ENCODE results near the gene P2RX3.
"Not testable (repeated sequence)": the region's sequence is repeated elsewhere in the genome, so short reads cannot be mapped to it uniquely, and the experiment has no call there.

P2RX3 gene

DNA sequence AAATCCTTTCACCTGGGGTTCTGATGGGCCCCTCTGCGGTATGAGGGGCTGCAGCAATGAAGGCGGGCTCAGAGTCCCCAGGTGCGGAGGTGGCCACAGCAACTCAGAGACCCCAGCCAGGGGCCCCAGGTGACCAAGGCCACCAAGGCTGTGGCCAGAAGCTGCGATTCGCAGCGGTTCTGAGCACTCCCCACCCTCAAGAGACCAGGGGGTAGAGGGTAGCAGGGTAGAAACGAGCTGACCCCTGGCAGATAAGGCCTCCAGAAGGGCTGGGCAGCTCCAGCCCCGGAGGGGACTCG, 14.3 kb upstream of the P2RX3 start:
- H3K27ac ChIP-seq, result peak overlapping the region; percentile 99
- no peak for DNase-seq (ENCODE audit: low read depth, low spot score)

- peak overlapping the region; percentile 99 for H3K27ac ChIP-seq
- no peak for DNase-seq (ENCODE audit: low read depth, low spot score)
These were observed 13.8 kb upstream of the P2RX3 start for GRCh38 chr11:57324154-57324885.

- DNase-seq (ENCODE audit: low read depth, low spot score), result peak; percentile 88
- peak within 1 kb of the TSS; percentile 99 for H3K27ac ChIP-seq
These were observed 13.0 kb upstream of the P2RX3 start, which contains the start of gene TNKS1BP1 for GRCh38 chr11:57324886-57325734. Gene TNKS1BP1 (minus strand): TSS chr11:57324952. CDS start chr11:57321885, 3,067 bp downstream.

- no peak for DNase-seq (ENCODE audit: low read depth, low spot score)
- H3K27ac ChIP-seq, result peak overlapping the region; percentile 99
These were observed 12.5 kb upstream of the P2RX3 start for GRCh38 chr11:57325735-57326048.

GRCh38 chr11:57327721-57328120, 10.4 kb upstream of the P2RX3 start:
- no peak overlapping the region for H3K27ac ChIP-seq
- no peak for DNase-seq (ENCODE audit: low read depth, low spot score)

DNA sequence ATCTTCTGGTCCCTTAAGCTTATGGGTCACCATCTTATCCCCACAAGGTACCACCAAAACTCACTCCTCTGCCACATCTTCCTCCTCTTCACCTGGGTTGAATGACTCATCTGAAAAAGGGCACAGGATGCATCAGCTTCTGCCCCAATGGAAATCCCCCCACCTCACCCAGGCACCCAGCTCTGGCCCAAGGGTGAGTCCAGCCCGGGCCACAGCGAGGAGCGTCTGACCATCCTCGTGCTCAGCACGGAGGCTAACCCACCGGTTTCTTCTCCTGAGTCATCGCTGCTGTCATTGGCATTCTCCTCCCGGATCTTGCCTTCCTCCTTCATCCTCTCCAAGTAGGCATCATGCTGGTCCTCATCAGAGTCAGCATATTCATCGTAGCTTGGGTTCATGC, 8.1 kb upstream of the P2RX3 start:
- no peak for DNase-seq (ENCODE audit: low read depth, low spot score)
- no peak overlapping the region for H3K27ac ChIP-seq

DNA sequence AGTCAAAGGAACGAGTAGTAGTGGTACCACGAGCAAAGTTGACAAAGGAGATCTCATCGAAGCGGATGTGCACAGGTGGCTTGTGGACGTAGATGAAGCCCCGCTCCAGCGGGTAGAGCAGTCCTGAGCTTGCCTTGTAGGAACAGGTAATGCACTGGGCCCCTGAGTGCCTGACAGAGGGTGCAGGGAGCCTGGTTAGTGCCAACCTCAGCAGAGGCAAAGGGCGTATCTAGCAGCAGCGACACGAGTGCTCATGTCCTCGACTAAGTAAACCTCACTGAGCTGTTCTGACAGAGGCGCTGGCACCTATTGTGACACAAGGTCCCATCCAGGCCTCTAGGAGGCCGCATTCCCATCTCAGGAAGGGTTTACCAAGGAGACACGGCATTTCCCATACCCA, 6.4 kb upstream of the P2RX3 start:
- H3K27ac ChIP-seq, result no peak overlapping the region
- DNase-seq (ENCODE audit: low read depth, low spot score), result no peak

DNA sequence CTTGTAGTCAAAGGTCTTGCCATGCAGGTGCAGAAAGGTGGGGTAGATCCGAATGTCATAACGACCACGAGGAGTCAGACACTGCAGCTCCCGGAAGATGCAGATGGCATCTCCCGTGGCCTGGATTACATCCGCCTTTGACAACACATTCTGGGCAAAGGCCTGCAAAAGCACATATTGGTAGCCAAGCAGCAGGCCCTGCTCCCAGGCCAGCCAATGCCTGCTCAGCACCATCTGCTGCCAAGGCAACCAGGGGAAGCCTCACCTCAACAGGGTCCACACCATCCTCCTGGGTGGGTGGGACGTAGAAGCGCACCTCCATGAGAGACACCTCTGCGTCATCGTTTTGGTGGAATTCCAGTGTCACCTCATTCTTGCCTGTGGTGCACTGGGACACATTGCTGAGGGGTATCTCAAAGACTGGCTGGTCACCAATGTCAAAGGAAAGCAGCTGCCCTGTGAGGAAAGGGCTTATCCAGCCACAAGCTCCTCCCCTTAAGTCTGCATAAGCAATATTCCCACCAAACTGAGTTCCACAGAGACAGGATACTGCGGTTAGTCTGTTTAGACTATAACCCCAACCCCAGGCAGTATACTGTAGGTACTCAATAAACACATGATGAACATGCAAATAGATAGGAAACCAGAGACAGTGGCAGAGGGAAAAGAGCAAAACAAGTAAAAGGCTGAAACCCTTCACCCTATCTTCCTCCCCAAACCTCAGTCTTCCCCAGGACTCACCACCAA, 5.3 kb upstream of the P2RX3 start:
- DNase-seq (ENCODE audit: low read depth, low spot score), result no peak
- H3K27ac ChIP-seq, result no peak overlapping the region

DNA sequence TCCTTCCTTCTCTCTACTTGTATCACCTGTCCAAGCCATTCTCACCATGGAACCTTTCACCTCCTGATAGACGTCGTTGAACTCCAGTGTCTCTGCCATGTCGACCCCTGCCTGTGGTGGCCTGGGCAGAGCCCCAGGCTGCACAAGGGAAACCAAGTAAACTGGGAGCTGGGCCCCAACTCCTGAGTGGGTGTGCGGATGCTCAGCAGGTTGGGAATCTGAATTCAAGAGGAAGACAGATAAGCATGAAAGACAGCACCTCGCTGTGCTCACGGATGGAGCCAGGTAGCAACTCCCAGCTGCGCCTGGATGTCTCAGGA, 3.2 kb upstream of the P2RX3 start:
- no peak for DNase-seq (ENCODE audit: low read depth, low spot score)
- peak overlapping the region; percentile 52 for H3K27ac ChIP-seq

DNA sequence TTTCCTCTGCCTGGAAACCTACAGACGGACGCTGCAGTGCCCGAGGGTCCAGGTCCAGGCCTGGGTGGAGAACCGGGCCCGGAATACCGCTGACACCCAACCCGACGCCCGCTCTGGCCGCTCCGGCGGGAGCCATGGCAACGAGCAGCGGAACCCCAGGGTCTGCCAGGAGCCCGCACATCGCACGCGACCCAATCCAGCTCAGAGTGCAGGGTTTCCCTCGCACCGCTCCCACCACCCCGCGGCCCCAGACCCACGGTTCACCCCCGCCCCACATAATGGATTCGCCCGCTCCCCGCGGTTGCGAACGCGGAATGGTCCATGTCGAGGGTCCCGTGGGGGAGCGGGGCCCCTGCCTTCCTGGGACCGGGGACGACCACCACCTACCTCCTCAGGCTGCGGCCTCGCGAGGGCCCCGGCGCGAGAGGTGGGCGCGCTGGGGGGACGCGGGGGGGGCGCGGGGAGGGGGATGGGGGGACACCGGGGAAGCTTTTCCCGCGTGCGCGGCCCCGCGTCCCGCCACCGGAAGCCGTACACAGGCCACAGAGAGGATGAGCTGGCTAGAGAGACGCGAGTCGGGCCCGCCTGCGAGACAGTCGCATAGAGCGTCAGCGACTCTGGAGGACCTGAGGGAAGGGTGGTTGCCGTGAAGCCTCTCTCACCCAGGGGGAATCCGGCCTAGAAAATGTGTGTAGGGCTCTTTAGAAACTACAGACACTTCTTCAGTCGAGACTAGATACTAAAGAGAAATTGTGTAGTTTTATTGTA, 2.6 kb upstream of the P2RX3 start, which contains the start of gene SSRP1:
Gene SSRP1 (minus strand): TSS at position 550 of the 768 bp plus-strand sequence. CDS start 771 bp downstream, outside the sequence.
- DNase-seq (ENCODE audit: low read depth, low spot score), result no peak
- peak within 1 kb of the TSS; percentile 52 for H3K27ac ChIP-seq

GRCh38 chr11:57336111-57336666, 2.0 kb upstream of the P2RX3 start:
- H3K27ac ChIP-seq, result peak overlapping the region; percentile 52
- DNase-seq (ENCODE audit: low read depth, low spot score), result no peak

DNA sequence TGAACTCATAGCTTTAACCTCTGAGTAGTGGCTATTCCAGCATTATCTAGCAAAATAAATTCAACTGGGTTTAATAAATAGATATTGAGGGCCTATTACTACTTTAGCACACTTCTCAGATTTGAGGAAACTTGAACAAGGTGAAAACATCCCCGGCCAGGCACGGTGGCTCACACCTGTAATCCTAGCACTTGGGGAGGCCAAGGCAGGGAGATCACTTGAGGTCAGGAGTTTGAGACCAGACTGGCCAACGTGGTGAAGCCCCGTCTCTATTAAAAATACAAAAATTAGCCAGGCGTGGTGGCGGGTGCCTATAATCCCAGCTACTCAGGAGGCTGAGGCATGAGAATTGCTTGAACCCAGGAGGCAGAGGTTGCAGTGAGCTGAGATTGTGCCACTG, 1.3 kb upstream of the P2RX3 start:
- H3K27ac ChIP-seq; DNase-seq (ENCODE audit: low read depth, low spot score): not testable (repeated sequence)

DNA sequence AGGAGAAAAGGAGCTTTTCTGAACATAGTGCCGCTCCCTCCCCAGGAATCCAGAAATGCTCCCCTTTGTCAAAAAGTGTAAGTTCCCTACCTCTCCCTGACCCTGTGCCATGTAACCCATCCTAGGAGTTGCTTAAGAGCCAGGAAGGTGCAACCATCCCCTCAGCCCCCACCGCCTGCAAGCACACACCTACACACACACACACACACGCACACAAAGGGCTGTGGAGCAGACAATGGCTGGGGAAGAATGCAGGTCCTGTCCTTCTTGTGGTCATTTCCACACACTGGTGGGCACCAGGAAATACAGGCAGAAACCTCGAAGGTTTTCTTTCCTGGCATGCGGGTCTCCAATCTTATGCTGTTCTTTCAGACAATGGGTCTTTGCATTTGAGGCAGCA, 1.2 kb downstream of the P2RX3 start:
- DNase-seq (ENCODE audit: low read depth, low spot score), result no peak
- no peak overlapping the region for H3K27ac ChIP-seq

GRCh38 chr11:57340039-57340615, 2.0 kb downstream of the P2RX3 start:
- no peak overlapping the region for H3K27ac ChIP-seq
- no peak for DNase-seq (ENCODE audit: low read depth, low spot score)

DNA sequence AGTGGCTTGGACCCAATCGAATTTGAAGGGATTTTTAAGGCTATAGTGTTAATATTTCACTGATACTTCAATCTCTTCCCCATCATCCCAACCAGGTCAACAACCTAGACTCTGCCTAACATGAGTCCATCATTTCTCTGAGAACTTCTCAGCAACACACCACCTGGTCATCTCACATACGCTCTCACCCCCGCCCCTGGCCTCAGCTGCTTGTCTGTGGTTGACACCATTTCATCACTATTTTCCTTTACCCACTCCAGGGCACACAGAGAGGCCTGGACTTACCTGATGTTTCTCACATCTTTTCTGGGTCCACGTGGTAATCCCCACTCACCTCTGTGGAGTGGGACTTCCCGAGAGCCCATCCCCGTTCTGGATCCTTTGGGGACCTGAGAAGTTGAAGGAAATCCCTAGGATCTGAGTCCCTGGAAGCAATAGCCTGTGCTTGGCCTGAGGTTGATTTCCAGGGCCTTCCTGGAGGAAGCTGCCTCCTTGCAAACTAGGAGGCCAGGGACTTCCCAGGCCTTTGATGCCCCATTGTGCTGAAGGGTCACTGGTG, 3.2 kb downstream of the P2RX3 start:
- DNase-seq (ENCODE audit: low read depth, low spot score), result no peak
- H3K27ac ChIP-seq, result no peak overlapping the region

GRCh38 chr11:57342702-57343101, 4.5 kb downstream of the P2RX3 start:
- no peak for DNase-seq (ENCODE audit: low read depth, low spot score)
- H3K27ac ChIP-seq, result no peak overlapping the region

- no peak overlapping the region for H3K27ac ChIP-seq
These were observed 5.7 kb downstream of the P2RX3 start for GRCh38 chr11:57343825-57344224.

GRCh38 chr11:57344826-57345225, 6.7 kb downstream of the P2RX3 start:
- no peak for DNase-seq (ENCODE audit: low read depth, low spot score)
- H3K27ac ChIP-seq, result no peak overlapping the region

More at GRCh38 chr11:57343825-57344224, 5.7 kb downstream of the P2RX3 start:
- no peak for DNase-seq (ENCODE audit: low read depth, low spot score)

DNA sequence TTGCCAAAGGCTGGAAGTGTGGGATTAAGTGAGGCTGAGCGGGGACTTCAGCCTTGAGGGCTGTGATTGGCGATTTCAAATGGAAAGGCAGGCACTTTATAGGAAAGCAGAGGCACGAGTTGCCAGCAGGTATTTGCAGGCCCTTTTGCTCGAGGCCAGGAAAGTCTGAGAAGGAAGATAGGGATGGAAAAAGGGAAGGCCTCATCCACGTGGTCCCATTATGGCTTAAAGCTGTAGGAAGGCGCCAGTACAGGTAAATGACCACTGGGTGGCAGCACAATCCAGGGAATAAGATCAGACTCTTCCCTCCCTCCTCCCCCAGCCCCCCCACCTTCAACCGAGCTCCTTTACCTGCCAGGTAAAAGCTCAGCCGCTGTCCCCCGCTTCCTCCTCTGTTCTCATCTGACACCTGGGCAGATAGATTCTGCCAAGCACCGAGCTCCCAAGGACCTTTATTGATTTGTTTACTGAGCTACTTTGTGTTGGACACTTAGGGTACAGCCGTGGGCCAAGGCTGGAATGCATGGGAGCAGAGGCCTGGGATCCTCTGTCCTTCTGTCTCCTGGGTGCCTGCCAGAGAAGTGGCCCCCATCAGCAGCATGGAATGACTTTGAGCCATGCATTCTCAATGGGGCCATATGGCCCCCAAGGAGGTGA, 7.5 kb downstream of the P2RX3 start:
- no peak for DNase-seq (ENCODE audit: low read depth, low spot score)
- no peak overlapping the region for H3K27ac ChIP-seq
